Endothelial cell (in vitro differentiated cells): ENCODE results near the gene PIGBOS1. TPM values are rescaled to one million over a fixed set of nuclear protein-coding genes. Genes with fewer than 3 reads are reported as not detected.

Experiments used
- DNase-seq: peaks from one replicate; pipeline ENCODE4 v3.0.0; 2021; ENCODE audit warnings: low spot score
- H3K27ac Mint-ChIP-seq: one replicate; pipeline ENCODE4 v1.8.0; 2021; ENCODE audit warnings: mixed read lengths, inconsistent platforms; ENCODE audit not compliant: unreplicated experiment
- H3K27me3 Mint-ChIP-seq: one replicate; pipeline ENCODE4 v1.8.0; 2021; ENCODE audit warnings: mild to moderate bottlenecking, moderate library complexity, mixed read lengths, inconsistent platforms; ENCODE audit not compliant: unreplicated experiment
- H3K36me3 Mint-ChIP-seq: one replicate; pipeline ENCODE4 v1.8.0; 2021; ENCODE audit warnings: mild to moderate bottlenecking, low read depth, mixed read lengths, inconsistent platforms; ENCODE audit not compliant: unreplicated experiment
- H3K4me1 Mint-ChIP-seq: one replicate; pipeline ENCODE4 v1.8.0; 2021; ENCODE audit warnings: mild to moderate bottlenecking, mixed read lengths, inconsistent platforms; ENCODE audit not compliant: unreplicated experiment
- H3K4me3 Mint-ChIP-seq: one replicate; pipeline ENCODE4 v1.8.0; 2021; ENCODE audit warnings: mild to moderate bottlenecking, mixed read lengths, inconsistent platforms; ENCODE audit not compliant: unreplicated experiment
- H3K9me3 Mint-ChIP-seq: one replicate; pipeline ENCODE4 v1.8.0; 2021; ENCODE audit warnings: mixed read lengths, inconsistent platforms; ENCODE audit not compliant: unreplicated experiment
- CTCF ChIP-seq: fragments of 200-600 bp; sonication (generic); IDR thresholded peaks from one replicate; pipeline ENCODE4 v1.5.0; 2021; ENCODE audit warnings: antibody characterized with exemption; ENCODE audit not compliant: unreplicated experiment
- total RNA-seq: library from RNA; stranded (reverse); fragmentation: NEBNext Ultra II Directional; extraction: Animal tissue kit (Norgen Biotek cat#: 25700); gene quantifications from one replicate; pipeline ENCODE4 v1.2.1, GENCODE V29; 2021; ENCODE audit not compliant: unreplicated experiment

PIGBOS1 gene
- total RNA-seq, 1 donor from 2014 or later = 15.4 TPM

- TF ChIP-seq CTCF = no peak
- H3K27ac Mint-ChIP-seq = no peak overlapping the region
- H3K9me3 Mint-ChIP-seq = no peaks in the 10 kb centered on the region
- peaks cover 10% of the 10 kb centered on the region for H3K4me1 Mint-ChIP-seq
- H3K27me3 Mint-ChIP-seq = peaks cover under 1% of the 10 kb centered on the region
- H3K36me3 Mint-ChIP-seq = no peaks in the 10 kb centered on the region
- no peak for DNase-seq
- H3K4me3 Mint-ChIP-seq = no peak overlapping the region
Measured at GRCh38 chr15:55277715-55278114, 41.2 kb downstream of the PIGBOS1 start.

- H3K4me1 Mint-ChIP-seq = peaks cover 8% of the 10 kb centered on the region
- no peak for DNase-seq
- no peak for TF ChIP-seq CTCF
- no peak overlapping the region for H3K4me3 Mint-ChIP-seq
- no peak overlapping the region for H3K27ac Mint-ChIP-seq
- no peaks in the 10 kb centered on the region for H3K9me3 Mint-ChIP-seq
- no peaks in the 10 kb centered on the region for H3K36me3 Mint-ChIP-seq
- H3K27me3 Mint-ChIP-seq = peaks cover 2% of the 10 kb centered on the region
Measured at GRCh38 chr15:55277116-55277564, 41.8 kb downstream of the PIGBOS1 start.

GRCh38 chr15:55276324-55276723 lies 42.6 kb downstream of the PIGBOS1 start:
- Mint-ChIP-seq H3K27me3 (peaks cover 2% of the 10 kb centered on the region), H3K4me1 (peaks cover 8% of the 10 kb centered on the region), H3K9me3 (no peaks in the 10 kb centered on the region), H3K27ac (no peak overlapping the region), H3K36me3 (no peaks in the 10 kb centered on the region), H3K4me3 (no peak overlapping the region)
- DNase-seq = no peak
- no peak for TF ChIP-seq CTCF

- Mint-ChIP-seq H3K27ac (no peak overlapping the region), H3K9me3 (no peaks in the 10 kb centered on the region), H3K4me1 (peaks cover 5% of the 10 kb centered on the region), H3K4me3 (no peak overlapping the region), H3K36me3 (no peaks in the 10 kb centered on the region), H3K27me3 (peaks cover 2% of the 10 kb centered on the region)
- DNase-seq = no peak
- TF ChIP-seq CTCF = no peak
Measured at GRCh38 chr15:55270291-55270690, 48.6 kb downstream of the PIGBOS1 start.

- no peak for DNase-seq
- Mint-ChIP-seq H3K9me3 (no peaks in the 10 kb centered on the region), H3K27me3 (peaks cover 2% of the 10 kb centered on the region), H3K36me3 (no peaks in the 10 kb centered on the region), H3K4me3 (no peak overlapping the region), H3K4me1 (peaks cover 5% of the 10 kb centered on the region), H3K27ac (no peak overlapping the region)
- no peak for TF ChIP-seq CTCF
Measured at GRCh38 chr15:55268176-55268695, 50.7 kb downstream of the PIGBOS1 start.
